IMR-90 (cell line): ENCODE results near the gene OR1D5. TPM values are rescaled to one million over a fixed set of nuclear protein-coding genes. Genes with fewer than 3 reads are reported as not detected.

Experiments
- ATAC-seq: fragments of 200-7000 bp; cut with Tn5 transposase; 2 replicates; pipeline ENCODE4 v1.9.1; 2020; ENCODE audit warnings: low read depth, mild to moderate bottlenecking, moderate library complexity
- BruUV-seq: library from RNA; stranded (reverse); fragments of 400-500 nt; replicated peaks from 2 replicates; lab custom pipeline; 2021; lab: Mats Ljungman, UMichigan
- CTCF ChIA-PET: fragments of 300-600 bp; formaldehyde crosslinking; extraction: SDS; loops from one replicate; lab custom pipeline; 2021; ENCODE audit warnings: antibody characterized with exemption; lab: Yijun Ruan, JAX
- POLR2A ChIA-PET: fragments of 300-600 bp; sonication (Branson Sonifier 250); formaldehyde crosslinking; loops from one replicate; lab custom pipeline; 2022; ENCODE audit warnings: antibody characterized with exemption; ENCODE audit not compliant: unreplicated experiment; lab: Charles Lee
- DNase-seq: peaks from one replicate; pipeline ENCODE4 v3.0.0; 2013
- H2AFZ ChIP-seq: replicated peaks from 2 replicates; pipeline ENCODE3; 2013; ENCODE audit warnings: low read length, mild to moderate bottlenecking; ENCODE audit not compliant: poor library complexity
- H2AK5ac ChIP-seq: 2 replicates; pipeline ENCODE4 v1.6.1; 2013; ENCODE audit warnings: low read depth, low read length, inconsistent platforms
- H2AK9ac ChIP-seq: replicated peaks from 2 replicates; pipeline ENCODE3; 2013; ENCODE audit warnings: mild to moderate bottlenecking, low read depth, low read length, moderate library complexity; ENCODE audit not compliant: poor library complexity
- H2BK120ac ChIP-seq: 2 replicates; pipeline ENCODE4 v1.6.1; 2013; ENCODE audit warnings: low read depth, low read length, inconsistent platforms
- H2BK15ac ChIP-seq: 3 replicates; pipeline ENCODE4 v1.6.1; 2013; ENCODE audit warnings: low read depth, low read length, inconsistent platforms
- H2BK20ac ChIP-seq: 2 replicates; pipeline ENCODE4 v1.6.1; 2013; ENCODE audit warnings: low read depth, mild to moderate bottlenecking, inconsistent platforms, low read length, moderate library complexity
- H2BK5ac ChIP-seq: 2 replicates; pipeline ENCODE4 v1.6.1; 2013; ENCODE audit warnings: mild to moderate bottlenecking, low read depth, low read length, inconsistent platforms; ENCODE audit not compliant: poor library complexity, severe bottlenecking
- H3K14ac ChIP-seq: replicated peaks from 2 replicates; pipeline ENCODE4 v1.6.1; 2013; ENCODE audit warnings: low read depth, low read length, inconsistent platforms
- H3K18ac ChIP-seq: 2 replicates; pipeline ENCODE4 v1.6.1; 2013; ENCODE audit warnings: low read depth, low read length, control low read depth
- H3K23ac ChIP-seq: 2 replicates; pipeline ENCODE4 v1.6.1; 2013; ENCODE audit warnings: low read depth, low read length, inconsistent platforms
- H3K27ac ChIP-seq: 2 replicates; pipeline ENCODE4 v1.5.1; 2013; ENCODE audit warnings: mild to moderate bottlenecking, control low read depth, low read length; ENCODE audit not compliant: insufficient read depth
- H3K27me3 ChIP-seq: 2 replicates; pipeline ENCODE4 v1.6.1; 2013; ENCODE audit warnings: low read length; ENCODE audit not compliant: control insufficient read depth, insufficient read depth
- H3K36me3 ChIP-seq: 2 replicates; pipeline ENCODE4 v1.6.1; 2013; ENCODE audit warnings: low read length, mixed read lengths; ENCODE audit not compliant: control insufficient read depth, insufficient read depth
- H3K4ac ChIP-seq: 2 replicates; pipeline ENCODE4 v1.6.1; 2013; ENCODE audit warnings: low read depth, low read length, inconsistent platforms
- H3K4me1 ChIP-seq: 2 replicates; pipeline ENCODE4 v1.6.1; 2013; ENCODE audit warnings: low read length, mixed read lengths; ENCODE audit not compliant: control insufficient read depth, insufficient read depth
- H3K4me2 ChIP-seq: 2 replicates; pipeline ENCODE4 v1.6.1; 2013; ENCODE audit warnings: low read depth, mild to moderate bottlenecking, control low read depth, low read length, moderate library complexity
- H3K4me3 ChIP-seq: 2 replicates; pipeline ENCODE4 v1.5.1; 2013; ENCODE audit warnings: low read depth, mild to moderate bottlenecking, control low read depth, low read length, moderate library complexity; ENCODE audit not compliant: insufficient read depth
- H3K56ac ChIP-seq: 2 replicates; pipeline ENCODE4 v1.6.1; 2013; ENCODE audit warnings: low read length, inconsistent platforms; ENCODE audit not compliant: insufficient read depth; ENCODE audit errors: extremely low read depth
- H3K79me1 ChIP-seq, 2 experiments: 2 replicates each; pipeline ENCODE4 v1.6.1; 2013; ENCODE audit warnings: low read length in 2 of 2, inconsistent platforms in 1 of 2, low read depth in 1 of 2
- H3K9ac ChIP-seq: 2 replicates; pipeline ENCODE4 v1.6.1; 2013; ENCODE audit warnings: low read depth, low read length, control low read depth
- H3K9me1 ChIP-seq: 2 replicates; pipeline ENCODE4 v1.6.1; 2013; ENCODE audit warnings: low read length, inconsistent platforms; ENCODE audit not compliant: insufficient read depth
- H3K9me3 ChIP-seq: 2 replicates; pipeline ENCODE4 v1.6.1; 2013; ENCODE audit warnings: low read length; ENCODE audit not compliant: control insufficient read depth, insufficient read depth
- H4K20me1 ChIP-seq: 2 replicates; pipeline ENCODE4 v1.6.1; 2013; ENCODE audit warnings: low read length, inconsistent platforms; ENCODE audit not compliant: insufficient read depth
- H4K5ac ChIP-seq: 2 replicates; pipeline ENCODE4 v1.6.1; 2013; ENCODE audit warnings: mild to moderate bottlenecking, low read depth, low read length, control low read depth
- H4K8ac ChIP-seq, 2 experiments: 2 replicates each; pipeline ENCODE4 v1.6.1; 2013; ENCODE audit warnings: low read depth in 2 of 2, low read length in 2 of 2, control low read depth in 1 of 2, inconsistent platforms in 1 of 2
- H4K91ac ChIP-seq: 2 replicates; pipeline ENCODE4 v1.6.1; 2013; ENCODE audit warnings: low read depth, low read length, inconsistent platforms; ENCODE audit not compliant: insufficient read depth
- BHLHE40 ChIP-seq: fragments of 150-350 bp; IDR thresholded peaks from 2 replicates; pipeline ENCODE4 v1.6.1; 2016; ENCODE audit warnings: mild to moderate bottlenecking, low read depth, low read length
- CHD1 ChIP-seq: IDR thresholded peaks from 2 replicates; pipeline ENCODE4 v1.6.1; 2012; ENCODE audit warnings: low read depth, low read length, improper control_type of control experiment
- MAZ ChIP-seq: IDR thresholded peaks from 2 replicates; pipeline ENCODE4 v1.6.1; 2012; ENCODE audit warnings: low read depth, mild to moderate bottlenecking, low read length, improper control_type of control experiment, moderate library complexity, borderline replicate concordance
- POLR2A ChIP-seq: IDR thresholded peaks from 2 replicates; pipeline ENCODE4 v1.6.1; 2012; ENCODE audit warnings: mild to moderate bottlenecking, low read depth, low read length
- RAD21 ChIP-seq: IDR thresholded peaks from 2 replicates; pipeline ENCODE4 v1.6.1; 2012; ENCODE audit warnings: low read length, improper control_type of control experiment
- RFX5 ChIP-seq: IDR thresholded peaks from 2 replicates; pipeline ENCODE4 v1.8.0; 2012; ENCODE audit warnings: low read depth, mild to moderate bottlenecking, low read length, moderate library complexity
- SMC3 ChIP-seq: fragments of 150-350 bp; IDR thresholded peaks from 2 replicates; pipeline ENCODE4 v1.6.1; 2016; ENCODE audit warnings: low read depth, mild to moderate bottlenecking, antibody characterized with exemption, low read length, moderate library complexity
- USF2 ChIP-seq: fragments of 150-350 bp; IDR thresholded peaks from 2 replicates; pipeline ENCODE4 v1.6.1; 2017; ENCODE audit warnings: mild to moderate bottlenecking, antibody characterized with exemption, low read length, low read depth
- WGBS, 2 experiments: methylation state at CpG; one replicate each; pipeline versions ENCODE4 v1.1.5 to v1.1.7; 2013; ENCODE audit warnings: missing lambda C conversion rate in 2 of 2; ENCODE audit not compliant: insufficient read length in 1 of 2; ENCODE audit errors: extremely low coverage in 2 of 2; 5-methylcytosine and 5-hydroxymethylcytosine counted together
- dilution Hi-C: fragments of 300-500 bp; cut with HindIII; formaldehyde crosslinking; loops from one replicate; pipeline ENCODE4 v1.14.3; 2018; ENCODE audit warnings: low sequenced_read_pairs; ENCODE audit not compliant: unreplicated experiment
- in situ Hi-C: fragments of 300-500 bp; cut with MboI; formaldehyde crosslinking; loops from 3 replicates; pipeline ENCODE4 v1.14.3; 2019; ENCODE audit warnings: low sequenced_read_pairs, inconsistent platforms, mixed read lengths
- intact Hi-C: fragments of 100-400 bp; cut with micrococcal nuclease; formaldehyde crosslinking; loops from 2 replicates; pipeline ENCODE4 v1.10.0; 2022
- polyA plus RNA-seq, 3 experiments: library from polyadenylated mRNA; depleted of rRNA; stranded (reverse); fragments of >200 nt; gene quantifications; 2 replicates each; pipeline ENCODE4 v1.2.3, GENCODE V29; 2012; ENCODE audit warnings: low replicate concordance in 1 of 3
- total RNA-seq: library from RNA; depleted of rRNA; stranded (reverse); fragments of >200 nt; gene quantifications from 2 replicates; pipeline ENCODE4 v1.2.3, GENCODE V29; 2012

The OR1D5 gene
- total and polyA plus RNA-seq, 2 of the 4 experiments (the other 2 are of a cell fraction): not detected

GRCh38 chr17:3022197-3022596 lies 41.2 kb downstream of the OR1D5 start:
- Histone ChIP-seq H4K5ac (no peak overlapping the region), H3K4me2 (no peak overlapping the region), H3K56ac (no peak overlapping the region), H4K8ac (no peak overlapping the region), H3K79me1 (no peaks in the 10 kb centered on the region), H2AFZ (no peak overlapping the region), H3K14ac (no peak overlapping the region), H2BK20ac (no peak overlapping the region), H3K9me3 (peaks cover 4% of the 10 kb centered on the region), H2BK5ac (no peak overlapping the region), H2AK9ac (no peak overlapping the region), H3K18ac (no peak overlapping the region), H2BK15ac (no peak overlapping the region), H2BK120ac (no peak overlapping the region), H3K27ac (no peak overlapping the region), H2AK5ac (no peak overlapping the region), H3K36me3 (peaks cover 4% of the 10 kb centered on the region), H4K20me1 (no peaks in the 10 kb centered on the region), H3K4me3 (no peak overlapping the region), H3K4ac (no peak overlapping the region), H3K9ac (no peak overlapping the region), H3K27me3 (no peaks in the 10 kb centered on the region), H4K91ac (no peak overlapping the region), H3K4me1 (no peaks in the 10 kb centered on the region), H3K23ac (no peak overlapping the region), H3K9me1 (no peaks in the 10 kb centered on the region)
- ChIA-PET CTCF (no interaction called here), POLR2A (no interaction called here)
- TF ChIP-seq MAZ (no peak), BHLHE40 (no peak), CHD1 (no peak), USF2 (no peak), SMC3 (no peak), RAD21 (no peak), POLR2A (no peak), RFX5 (no peak)
- WGBS, 2 experiments: no CpG with 5 or more reads among the region's 4 CpGs
- intact Hi-C loops (no loop called here), dilution Hi-C loops (no loop called here), in situ Hi-C loops (no loop called here)
- DNase-seq (no peak), ATAC-seq (no peak)
- no TSS peak for BruUV-seq
